ENCODE results near the gene APOC3. TPM values are rescaled to one million over a fixed set of nuclear protein-coding genes. Genes with fewer than 3 reads are reported as not detected.

Gene APOC3
- total RNA-seq, 1 experiment from 2014 or later = not detected

DNA sequence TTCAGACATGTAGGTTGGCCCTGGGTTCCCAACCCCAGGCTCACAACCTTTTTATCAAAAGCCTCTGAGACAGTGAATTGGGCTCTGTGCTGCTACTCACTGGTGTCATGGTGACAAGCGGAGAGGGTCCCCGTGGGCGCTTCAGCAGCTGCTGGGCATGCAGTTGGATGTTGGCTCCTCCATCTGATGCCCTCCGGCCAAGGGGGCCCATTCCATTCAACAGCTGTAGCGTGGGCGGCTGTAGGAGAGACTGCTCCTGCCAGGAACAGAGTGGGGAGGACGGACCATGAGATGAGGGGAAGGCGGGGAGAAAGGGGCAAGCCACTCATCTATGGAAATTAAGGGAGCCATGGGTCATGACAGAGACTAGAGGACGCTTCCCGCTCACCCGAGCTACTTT, 43.7 kb downstream of the APOC3 start:
- H3K27me3 ChIP-seq (ENCODE audit: insufficient read depth, low read length) = no peaks in the 10 kb centered on the region
- no peak overlapping the region for H3K27ac ChIP-seq (ENCODE audit: insufficient read length, low read depth, low read length)
- no peak overlapping the region for H3K14ac ChIP-seq (ENCODE audit: insufficient read depth, low read length)
- no peaks in the 10 kb centered on the region for H3K9me3 ChIP-seq (ENCODE audit: control insufficient read depth, low read depth, low read length)
- H3K18ac ChIP-seq (ENCODE audit: insufficient read length, low read depth, low read length) = no peak overlapping the region
- TF ChIP-seq, protein P1, sequence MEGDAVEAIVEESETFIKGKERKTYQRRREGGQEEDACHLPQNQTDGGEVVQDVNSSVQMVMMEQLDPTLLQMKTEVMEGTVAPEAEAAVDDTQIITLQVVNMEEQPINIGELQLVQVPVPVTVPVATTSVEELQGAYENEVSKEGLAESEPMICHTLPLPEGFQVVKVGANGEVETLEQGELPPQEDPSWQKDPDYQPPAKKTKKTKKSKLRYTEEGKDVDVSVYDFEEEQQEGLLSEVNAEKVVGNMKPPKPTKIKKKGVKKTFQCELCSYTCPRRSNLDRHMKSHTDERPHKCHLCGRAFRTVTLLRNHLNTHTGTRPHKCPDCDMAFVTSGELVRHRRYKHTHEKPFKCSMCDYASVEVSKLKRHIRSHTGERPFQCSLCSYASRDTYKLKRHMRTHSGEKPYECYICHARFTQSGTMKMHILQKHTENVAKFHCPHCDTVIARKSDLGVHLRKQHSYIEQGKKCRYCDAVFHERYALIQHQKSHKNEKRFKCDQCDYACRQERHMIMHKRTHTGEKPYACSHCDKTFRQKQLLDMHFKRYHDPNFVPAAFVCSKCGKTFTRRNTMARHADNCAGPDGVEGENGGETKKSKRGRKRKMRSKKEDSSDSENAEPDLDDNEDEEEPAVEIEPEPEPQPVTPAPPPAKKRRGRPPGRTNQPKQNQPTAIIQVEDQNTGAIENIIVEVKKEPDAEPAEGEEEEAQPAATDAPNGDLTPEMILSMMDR (conservative IDR thresholded peaks at IDR 0.05) = no peak
- no peak overlapping the region for H3K23ac ChIP-seq (ENCODE audit: insufficient read length, low read depth, low read length)
- H4K8ac ChIP-seq (replicated peaks; ENCODE audit: insufficient read length, low read depth, low read length) = no peak overlapping the region
- H2BK120ac ChIP-seq (ENCODE audit: low read depth, low read length, poor library complexity, severe bottlenecking) = no peak overlapping the region
- no CpG with 5 or more reads among the region's 11 CpGs for WGBS (ENCODE audit: extremely low coverage, insufficient read length, low lambda C conversion rate)
- no peak overlapping the region for H4K91ac ChIP-seq (ENCODE audit: insufficient read length, low read depth, low read length)
- H3K4me1 ChIP-seq (ENCODE audit: insufficient read depth, low read length) = no peaks in the 10 kb centered on the region
- no peak overlapping the region for H2BK12ac ChIP-seq (ENCODE audit: insufficient read length, low read depth, low read length)
- Mint-ChIP-seq H3K4me3 (no peak overlapping the region), H3K27me3 (ENCODE audit: low read depth) (no peaks in the 10 kb centered on the region), H3K4me1 (0 out of 4 replicates have a peak, but pooled peaks cover 0 to 4% of the 10 kb centered on the region in 2 experiments), H3K9me3 (no peaks in the 10 kb centered on the region), H3K27ac (no peak overlapping the region), H3K36me3 (ENCODE audit: insufficient read depth in 1 of 3, low read depth in 3 of 3) (peaks cover 11 to 56% (median 53%) of the 10 kb centered on the region in 3 experiments)
- H3K79me1 ChIP-seq (ENCODE audit: insufficient read depth, low read depth, low read length, poor library complexity, severe bottlenecking) = no peaks in the 10 kb centered on the region
- H2AK5ac ChIP-seq (ENCODE audit: insufficient read length, low read length) = no peak overlapping the region
- no peaks in the 10 kb centered on the region for H3K23me2 ChIP-seq (ENCODE audit: insufficient read length, low read depth, low read length, poor library complexity, severe bottlenecking)
- DNase-seq = no peak
- H2BK20ac ChIP-seq (ENCODE audit: low read depth, low read length, poor library complexity, severe bottlenecking) = no peak overlapping the region
- no peak overlapping the region for H2AFZ ChIP-seq (ENCODE audit: low read length)
- no peak overlapping the region for H2BK5ac ChIP-seq (ENCODE audit: insufficient read length, low read length)
- H3T11ph ChIP-seq (ENCODE audit: low read length) = no peak overlapping the region
- no peak overlapping the region for H4K5ac ChIP-seq (ENCODE audit: insufficient read length, low read depth, low read length)
- no peak overlapping the region for H3K4me2 ChIP-seq (ENCODE audit: insufficient read depth, insufficient read length, low read length)
- no peak overlapping the region for H3K56ac ChIP-seq (ENCODE audit: insufficient read length, low read depth, low read length)
- H3K4ac ChIP-seq (ENCODE audit: low read depth, low read length) = no peak overlapping the region
- no peak overlapping the region for H3K9ac ChIP-seq (ENCODE audit: extremely low read depth, insufficient read length, low read length)
- H4K20me1 ChIP-seq (ENCODE audit: control insufficient read depth, insufficient read depth, insufficient read length) = peaks cover 2% of the 10 kb centered on the region
- no peaks in the 10 kb centered on the region for H3K79me2 ChIP-seq (ENCODE audit: insufficient read depth, low read length)
- H2BK15ac ChIP-seq (ENCODE audit: low read depth, low read length) = no peak overlapping the region
